VCaP (cell line): ENCODE results near the gene PGGHG.
"Not testable (repeated sequence)": the region's sequence is repeated elsewhere in the genome, so short reads cannot be mapped to it uniquely, and the experiment has no call there.

Source experiments
- H3K27ac ChIP-seq: fragments of 450-650 bp; 2 replicates; pipeline ENCODE4 v1.5.1; 2017
- TF ChIP-seq, protein P1 (sequence below): fragments of 450-650 bp; conservative IDR thresholded peaks from 2 replicates; pipeline ENCODE4 v1.5.1; 2017; ENCODE audit warnings: mild to moderate bottlenecking, moderate library complexity

PGGHG gene

DNA sequence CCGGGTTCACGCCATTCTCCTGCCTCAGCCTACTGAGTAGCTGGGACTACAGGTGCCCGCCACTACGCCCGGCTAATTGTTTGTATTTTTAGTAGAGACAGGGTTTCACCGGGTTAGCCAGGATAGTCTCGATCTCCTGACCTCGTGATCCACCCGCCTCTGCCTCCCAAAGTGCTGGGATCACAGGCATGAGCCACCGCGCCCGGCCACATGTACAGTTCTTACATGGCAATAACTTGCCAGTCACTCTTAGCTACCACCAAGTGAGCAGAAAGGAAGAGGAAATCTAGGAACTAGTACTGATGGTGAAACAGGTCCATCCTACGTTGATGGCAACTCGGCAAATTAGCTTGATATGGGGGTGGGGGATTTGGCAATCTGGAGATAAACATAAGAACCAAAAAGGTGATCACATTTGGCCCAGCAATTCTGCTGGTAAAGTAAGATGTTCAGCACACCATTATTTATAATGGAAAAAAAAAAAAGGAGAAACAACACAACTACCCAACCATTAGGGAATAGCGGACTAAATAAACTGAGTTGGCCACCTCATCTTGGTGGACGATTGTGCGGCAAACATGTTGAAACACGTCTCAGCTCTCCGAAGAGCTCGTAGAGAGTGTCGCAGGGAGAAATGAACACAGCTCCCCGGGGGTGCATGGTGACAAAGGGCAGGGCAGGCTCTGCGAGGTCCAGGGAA, 5.4 kb upstream of the PGGHG start:
- no peak overlapping the region for H3K27ac ChIP-seq
- TF ChIP-seq, protein P1, sequence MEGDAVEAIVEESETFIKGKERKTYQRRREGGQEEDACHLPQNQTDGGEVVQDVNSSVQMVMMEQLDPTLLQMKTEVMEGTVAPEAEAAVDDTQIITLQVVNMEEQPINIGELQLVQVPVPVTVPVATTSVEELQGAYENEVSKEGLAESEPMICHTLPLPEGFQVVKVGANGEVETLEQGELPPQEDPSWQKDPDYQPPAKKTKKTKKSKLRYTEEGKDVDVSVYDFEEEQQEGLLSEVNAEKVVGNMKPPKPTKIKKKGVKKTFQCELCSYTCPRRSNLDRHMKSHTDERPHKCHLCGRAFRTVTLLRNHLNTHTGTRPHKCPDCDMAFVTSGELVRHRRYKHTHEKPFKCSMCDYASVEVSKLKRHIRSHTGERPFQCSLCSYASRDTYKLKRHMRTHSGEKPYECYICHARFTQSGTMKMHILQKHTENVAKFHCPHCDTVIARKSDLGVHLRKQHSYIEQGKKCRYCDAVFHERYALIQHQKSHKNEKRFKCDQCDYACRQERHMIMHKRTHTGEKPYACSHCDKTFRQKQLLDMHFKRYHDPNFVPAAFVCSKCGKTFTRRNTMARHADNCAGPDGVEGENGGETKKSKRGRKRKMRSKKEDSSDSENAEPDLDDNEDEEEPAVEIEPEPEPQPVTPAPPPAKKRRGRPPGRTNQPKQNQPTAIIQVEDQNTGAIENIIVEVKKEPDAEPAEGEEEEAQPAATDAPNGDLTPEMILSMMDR: no peak

DNA sequence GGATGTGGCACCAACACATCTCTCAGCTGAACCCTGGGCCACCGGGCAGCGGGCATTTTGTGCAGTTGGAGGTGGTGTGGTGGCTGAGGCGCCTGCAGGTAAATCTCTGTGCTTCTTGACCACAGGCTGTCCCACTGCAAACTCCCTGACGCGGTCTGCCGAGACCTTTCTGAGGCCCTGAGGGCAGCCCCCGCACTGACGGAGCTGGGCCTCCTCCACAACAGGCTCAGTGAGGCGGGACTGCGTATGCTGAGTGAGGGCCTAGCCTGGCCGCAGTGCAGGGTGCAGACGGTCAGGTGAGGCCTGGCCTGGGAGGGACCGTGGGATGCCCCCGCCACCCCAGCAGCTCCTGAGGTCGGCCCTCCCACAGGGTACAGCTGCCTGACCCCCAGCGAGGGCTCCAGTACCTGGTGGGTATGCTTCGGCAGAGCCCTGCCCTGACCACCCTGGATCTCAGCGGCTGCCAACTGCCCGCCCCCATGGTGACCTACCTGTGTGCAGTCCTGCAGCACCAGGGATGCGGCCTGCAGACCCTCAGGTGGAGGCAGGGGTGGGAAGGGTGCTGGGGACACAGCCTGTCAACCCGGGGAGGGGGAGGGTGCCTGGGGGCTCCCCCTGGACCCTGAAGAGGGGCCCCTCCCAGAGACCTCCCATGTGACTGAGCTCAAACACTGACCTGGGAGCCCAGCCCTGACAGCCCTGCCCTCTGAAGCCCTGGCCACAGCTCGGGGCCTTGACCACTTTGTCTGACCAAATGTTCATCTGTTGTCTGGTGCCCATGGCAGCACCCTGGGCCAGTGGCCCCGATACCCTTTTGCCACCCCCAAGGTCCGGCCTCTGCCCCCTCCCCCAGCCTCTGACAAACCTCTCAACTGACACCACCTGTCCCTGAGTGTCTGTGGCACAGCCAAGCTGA, 4.6 kb upstream of the PGGHG start:
- H3K27ac ChIP-seq: no peak overlapping the region
- TF ChIP-seq, protein P1: no peak

- no peak overlapping the region for H3K27ac ChIP-seq
Observed at GRCh38 chr11:285021-285893, 3.7 kb upstream of the PGGHG start.

GRCh38 chr11:285894-286220, 3.1 kb upstream of the PGGHG start:
- TF ChIP-seq, protein P1: no peak
- no peak overlapping the region for H3K27ac ChIP-seq

More at GRCh38 chr11:285021-285893, 3.7 kb upstream of the PGGHG start:
- TF ChIP-seq, protein P1: no peak

- H3K27ac ChIP-seq: not testable (repeated sequence)
Observed at GRCh38 chr11:286977-287820, 1.7 kb upstream of the PGGHG start.

DNA sequence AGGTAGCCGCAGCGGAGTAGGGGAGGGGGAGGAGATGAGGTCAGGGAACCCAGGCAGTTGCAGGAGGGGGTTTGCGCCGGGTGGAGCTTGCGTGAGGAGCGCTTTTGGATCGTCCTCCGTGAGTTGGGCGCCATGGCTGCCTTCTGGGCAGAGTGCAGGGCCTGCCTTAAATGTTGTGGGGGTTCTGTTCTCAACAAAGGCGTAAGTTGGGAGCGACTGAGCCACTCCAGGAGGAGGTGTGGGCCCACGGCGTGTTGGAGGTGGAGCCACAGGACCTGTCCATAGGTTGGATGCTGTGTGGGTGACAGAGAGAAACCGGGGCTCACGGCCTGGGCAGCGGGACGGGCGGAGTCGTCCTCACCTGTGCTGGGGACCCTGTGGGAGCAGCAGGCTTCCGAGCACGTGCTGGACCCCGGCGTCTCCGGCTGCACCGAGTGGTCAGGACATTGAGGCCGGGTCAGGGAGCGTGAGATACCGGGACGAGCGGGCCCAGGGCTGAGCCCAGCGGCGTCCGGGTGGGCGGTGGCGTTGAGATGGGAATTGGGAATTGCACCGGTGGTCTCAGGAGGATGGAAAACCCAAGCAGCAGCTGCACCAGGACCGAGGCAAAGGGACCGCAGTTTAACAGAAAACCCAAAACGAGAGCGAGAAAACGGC, 977 bp upstream of the PGGHG start:
- H3K27ac ChIP-seq: peak overlapping the region; percentile 55; the same call in 1 of the 2 replicates
- TF ChIP-seq, protein P1: no peak

GRCh38 chr11:289398-289711, 429 bp downstream of the PGGHG start:
- H3K27ac ChIP-seq: peak overlapping the region; percentile 55; the same call in 1 of the 2 replicates
- TF ChIP-seq, protein P1: no peak
